Hippocampal formation (tissue), 2 donors: ENCODE data around the gene DLGAP4.

Experiments
- DNase-seq, 2 donors: peaks; one replicate each; lab custom pipeline; 2025; lab: John Stamatoyannopoulos, UW

The DLGAP4 gene

GRCh38 chr20:36384022-36384619 is 78.0 kb downstream of the DLGAP4 start:
- no peak for DNase-seq

GRCh38 chr20:36385503-36385902 is 79.4 kb downstream of the DLGAP4 start:
- DNase-seq = no peak

- no peak for DNase-seq
These were observed 80.1 kb downstream of the DLGAP4 start for GRCh38 chr20:36386236-36386635.

- DNase-seq = no peak
These were observed 84.1 kb downstream of the DLGAP4 start for GRCh38 chr20:36390269-36390668.

DNA sequence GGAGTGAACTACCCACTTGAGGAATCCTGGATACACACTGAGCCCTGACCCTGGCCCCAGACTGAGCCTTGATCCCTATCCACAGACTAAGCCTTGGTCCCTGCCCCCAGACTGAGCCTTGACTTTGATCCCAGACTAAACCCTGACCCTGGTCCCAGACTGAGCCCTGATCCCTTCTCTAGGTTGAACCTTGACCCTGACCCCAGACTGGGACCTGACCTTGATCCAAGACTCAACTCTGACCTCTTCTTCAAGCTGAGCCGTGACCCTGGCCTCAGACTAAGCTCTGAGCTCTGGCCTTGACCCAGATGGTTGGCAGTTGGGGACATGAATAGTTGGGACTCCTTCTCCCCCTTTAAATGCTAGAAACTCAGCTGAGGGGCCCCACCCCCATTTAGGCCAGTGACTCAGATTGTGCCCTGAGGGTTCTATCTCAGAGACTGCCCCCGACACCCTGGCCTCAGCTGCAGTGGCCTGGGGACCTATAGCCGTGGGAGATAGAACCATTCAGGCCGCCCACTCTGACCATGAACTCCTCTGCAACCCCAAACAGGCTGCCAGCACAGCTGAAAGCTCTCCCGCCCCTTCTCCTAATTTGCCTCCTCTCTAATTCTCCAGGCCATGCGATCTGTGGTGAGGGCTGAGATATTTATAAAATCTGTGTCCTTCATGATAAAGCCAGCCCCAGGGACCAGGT is 84.7 kb downstream of the DLGAP4 start:
- DNase-seq = no peak

DNA sequence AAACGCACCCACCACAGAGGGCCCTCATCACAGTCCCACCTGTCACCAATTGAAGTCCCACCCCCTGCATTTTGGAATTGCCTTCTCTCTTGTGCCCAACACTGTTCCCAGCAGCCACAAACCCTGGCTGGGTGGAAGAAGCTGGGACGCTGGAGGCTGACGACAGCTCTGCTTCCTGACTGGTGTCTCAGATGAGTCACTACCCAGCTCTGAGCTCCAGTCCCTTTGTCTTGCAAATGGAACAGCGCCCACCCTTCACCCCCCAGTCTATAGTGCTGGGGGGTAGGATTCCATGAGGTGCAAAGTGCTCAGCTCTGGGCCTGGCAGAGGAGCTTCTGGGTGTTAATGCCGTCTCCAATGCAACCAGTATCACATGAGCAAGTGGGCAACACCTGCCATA is 85.3 kb downstream of the DLGAP4 start:
- DNase-seq = no peak

- no peak for DNase-seq
These were observed 85.8 kb downstream of the DLGAP4 start for GRCh38 chr20:36391955-36392354.

DNA sequence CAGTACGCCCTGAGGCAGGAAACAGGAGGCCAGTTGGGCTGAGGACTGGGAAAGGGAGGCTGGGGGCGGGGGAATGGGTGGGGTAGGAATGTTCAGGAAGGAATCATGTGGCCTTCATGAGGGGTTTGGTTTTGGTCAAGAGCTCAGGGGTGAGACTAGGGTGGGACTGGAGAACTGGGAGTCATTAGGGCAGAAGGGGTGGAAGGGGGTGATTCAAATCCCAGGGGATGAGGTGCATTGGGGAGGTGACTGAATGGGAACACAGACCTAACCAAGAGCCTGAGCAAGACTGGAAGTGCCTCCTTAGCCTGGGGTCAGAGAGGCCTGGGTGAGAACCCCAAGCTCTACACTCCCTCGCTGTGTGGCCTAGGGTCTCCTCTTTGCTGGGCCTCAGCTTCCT is 86.8 kb downstream of the DLGAP4 start:
- DNase-seq = no peak

- DNase-seq = no peak
These were observed 88.3 kb downstream of the DLGAP4 start for GRCh38 chr20:36394340-36394965.

GRCh38 chr20:36396340-36396739 is 90.2 kb downstream of the DLGAP4 start:
- no peak for DNase-seq

DNA sequence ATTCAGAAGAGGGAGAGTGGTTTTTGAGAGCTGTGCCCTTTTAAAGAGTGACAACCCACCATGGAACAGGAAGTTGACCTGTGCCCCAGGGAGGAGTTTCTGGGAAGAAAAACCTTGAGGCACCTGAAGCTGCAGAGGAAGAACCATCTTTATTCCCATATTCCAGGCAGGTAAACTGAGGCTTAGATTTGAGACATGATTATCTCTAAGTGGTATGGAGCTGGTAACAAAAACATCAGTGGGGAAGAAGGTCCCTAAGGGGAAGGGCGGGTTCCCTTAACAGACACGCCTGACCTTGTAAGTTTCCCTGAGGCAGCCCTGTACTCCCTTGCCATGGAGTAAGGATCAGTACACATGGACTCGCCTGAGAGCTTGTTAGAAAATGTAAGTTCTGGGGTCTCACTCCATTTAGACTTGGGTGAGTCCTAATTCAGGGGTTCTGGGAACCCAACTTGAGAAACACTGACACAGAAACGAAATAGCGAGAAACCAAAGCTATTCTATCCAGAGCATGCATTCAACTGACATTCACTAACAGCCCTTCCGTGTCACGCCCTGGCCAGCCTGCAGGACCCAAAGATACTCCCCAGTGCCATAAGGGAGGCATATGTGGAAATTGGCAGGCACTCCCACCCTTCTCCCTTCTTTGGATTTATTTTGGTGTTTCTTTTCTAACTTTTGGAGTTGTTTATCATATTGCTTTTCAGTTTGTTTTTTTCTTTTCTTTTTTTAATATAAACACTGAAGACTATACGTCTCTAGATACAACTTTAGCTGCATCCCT is 90.9 kb downstream of the DLGAP4 start:
- no peak for DNase-seq

DNA sequence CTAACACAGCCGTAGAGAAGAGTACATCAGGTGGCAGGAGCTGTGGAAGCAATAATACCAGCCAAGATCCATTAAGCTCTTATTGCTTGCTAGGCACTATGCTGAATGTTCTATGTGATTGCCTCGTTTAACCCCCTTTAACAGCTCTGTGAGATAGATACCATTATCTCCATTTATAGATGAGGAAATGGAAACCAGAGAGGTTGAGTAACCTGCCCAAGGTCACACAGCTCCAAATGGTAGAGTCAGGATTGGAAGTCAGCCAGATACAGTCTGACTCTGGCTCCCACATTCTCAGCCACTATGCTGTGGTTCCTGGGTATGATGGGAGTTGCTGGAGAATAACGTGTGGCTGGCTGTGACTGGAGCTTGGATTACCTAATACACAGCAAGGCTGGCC is 92.4 kb downstream of the DLGAP4 start:
- no peak for DNase-seq

DNA sequence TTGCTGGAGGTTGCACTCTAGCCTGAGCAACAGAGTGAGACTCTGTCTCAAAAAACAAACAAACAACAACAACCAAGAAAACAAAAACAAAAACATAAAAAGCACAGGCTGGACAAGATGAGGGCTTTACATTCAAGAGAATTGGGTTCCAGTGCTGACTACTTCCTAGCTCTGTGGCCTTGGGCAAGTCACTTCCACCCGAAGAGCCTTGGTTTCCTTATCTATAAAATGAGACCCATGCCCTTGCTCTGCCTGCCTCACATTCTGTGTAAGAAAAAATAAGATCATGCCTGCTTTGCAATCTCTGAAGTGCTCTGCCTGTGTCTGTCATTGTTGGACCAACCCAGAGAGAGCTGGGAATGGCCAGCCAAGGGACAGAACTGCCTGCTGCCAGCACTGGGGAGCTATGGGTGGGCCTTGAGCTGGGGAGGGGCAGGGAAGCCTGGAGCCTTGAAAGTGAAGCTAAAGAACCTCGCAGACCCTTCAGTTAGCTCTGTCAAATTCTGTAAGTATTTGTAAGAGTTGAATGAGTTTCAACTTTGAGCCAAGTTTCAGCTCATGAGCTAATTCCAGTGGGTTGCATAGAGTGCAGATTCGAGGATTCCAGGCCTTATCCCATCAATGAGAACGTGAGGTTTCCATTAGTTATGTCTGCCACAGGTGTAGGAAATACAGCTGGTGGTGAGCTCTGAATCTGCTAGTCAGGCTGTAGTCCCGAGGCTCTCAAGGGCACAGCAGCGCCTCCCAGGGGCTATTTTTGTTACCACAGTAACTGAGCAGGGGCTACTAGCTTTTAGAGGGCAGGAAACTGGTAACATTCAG is 93.2 kb downstream of the DLGAP4 start:
- DNase-seq = no peak

DNA sequence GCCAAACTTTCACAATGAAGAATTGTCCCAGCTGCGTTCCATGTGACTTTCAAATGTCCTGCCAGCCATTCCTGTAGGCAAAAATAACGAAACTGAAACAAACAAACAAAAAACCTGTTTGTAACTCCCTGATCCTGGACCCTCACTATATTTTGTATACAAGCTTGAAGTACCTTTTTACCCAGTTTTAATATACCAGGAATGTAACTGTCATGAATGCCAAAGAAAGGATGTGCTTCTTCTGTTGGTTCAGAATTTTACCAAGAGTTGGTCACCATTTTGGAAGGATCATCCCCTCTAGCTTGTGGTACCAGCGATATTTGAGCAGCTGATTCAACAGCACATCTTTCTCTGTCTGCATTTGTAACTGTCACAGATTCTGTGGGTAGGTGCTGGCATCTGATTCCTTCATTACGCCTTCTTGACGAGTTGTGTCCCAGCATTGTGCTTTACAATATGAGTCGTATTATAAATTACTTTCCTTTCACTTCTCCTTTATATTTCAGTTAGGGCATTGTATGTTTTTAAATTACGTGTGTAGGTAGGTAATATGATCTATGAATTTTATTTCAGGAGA is 93.9 kb downstream of the DLGAP4 start:
- DNase-seq = no peak

DNA sequence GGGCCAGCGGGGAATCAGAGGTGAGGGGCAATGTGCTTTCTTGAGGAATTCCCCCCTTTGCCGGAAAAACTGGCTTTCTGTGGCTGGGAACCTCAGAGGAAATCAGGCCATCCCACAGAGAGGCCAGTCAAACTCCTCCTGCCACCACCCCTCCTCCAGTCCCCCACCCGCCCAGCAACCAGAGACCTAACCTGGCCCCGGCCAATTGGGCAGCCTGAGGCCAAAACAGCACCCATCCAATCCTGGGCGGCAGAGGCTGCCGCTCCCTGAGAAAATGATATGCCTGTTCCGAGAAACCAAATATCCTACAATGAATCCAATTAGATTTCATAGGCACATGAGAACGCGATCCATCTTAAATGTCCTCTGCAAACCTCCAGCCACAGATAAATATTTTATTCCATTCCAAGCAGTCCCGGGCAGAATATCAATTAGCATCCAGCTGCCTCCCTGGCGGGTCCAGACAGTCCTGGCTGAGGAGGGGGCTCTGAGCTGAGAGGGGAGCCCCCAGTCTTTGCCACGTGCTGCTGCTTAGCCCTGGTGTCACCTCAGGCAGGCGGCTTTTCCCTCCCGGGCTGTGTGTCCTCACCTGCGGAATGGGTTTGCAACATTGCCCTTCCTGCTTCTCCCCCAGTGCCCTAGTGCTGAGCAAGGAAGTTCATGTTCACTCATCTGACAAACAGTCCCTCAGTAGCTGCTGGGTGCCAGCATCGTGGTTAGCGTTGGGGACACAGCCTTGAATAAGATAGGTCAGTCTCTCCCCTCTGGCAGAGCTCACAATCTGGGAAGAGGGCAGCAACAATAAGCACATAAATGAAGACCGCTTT is 95.0 kb downstream of the DLGAP4 start:
- DNase-seq = no peak

- no peak for DNase-seq
These were observed 96.6 kb downstream of the DLGAP4 start for GRCh38 chr20:36402708-36403107.

- DNase-seq = no peak
These were observed 98.4 kb downstream of the DLGAP4 start for GRCh38 chr20:36404435-36404978.

DNA sequence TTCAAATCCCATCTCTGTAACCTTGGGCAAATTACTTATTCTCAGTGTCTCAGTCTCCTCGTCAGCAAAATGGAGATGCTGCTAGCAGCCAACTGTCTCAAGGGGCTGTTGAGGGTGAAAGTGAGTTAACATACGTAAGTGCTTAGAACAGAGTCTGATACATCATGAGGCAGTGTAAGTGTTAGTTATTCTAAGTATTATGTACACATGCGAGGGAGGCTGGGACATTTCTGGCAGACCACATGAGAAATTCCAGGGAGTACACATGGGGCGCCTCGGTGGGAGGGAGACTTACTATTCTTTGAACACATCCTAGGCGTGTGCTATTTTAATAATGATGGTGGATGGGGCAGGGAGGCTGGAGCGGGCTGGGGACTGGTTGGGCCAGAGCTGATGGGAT is 99.1 kb downstream of the DLGAP4 start:
- no peak for DNase-seq

DNA sequence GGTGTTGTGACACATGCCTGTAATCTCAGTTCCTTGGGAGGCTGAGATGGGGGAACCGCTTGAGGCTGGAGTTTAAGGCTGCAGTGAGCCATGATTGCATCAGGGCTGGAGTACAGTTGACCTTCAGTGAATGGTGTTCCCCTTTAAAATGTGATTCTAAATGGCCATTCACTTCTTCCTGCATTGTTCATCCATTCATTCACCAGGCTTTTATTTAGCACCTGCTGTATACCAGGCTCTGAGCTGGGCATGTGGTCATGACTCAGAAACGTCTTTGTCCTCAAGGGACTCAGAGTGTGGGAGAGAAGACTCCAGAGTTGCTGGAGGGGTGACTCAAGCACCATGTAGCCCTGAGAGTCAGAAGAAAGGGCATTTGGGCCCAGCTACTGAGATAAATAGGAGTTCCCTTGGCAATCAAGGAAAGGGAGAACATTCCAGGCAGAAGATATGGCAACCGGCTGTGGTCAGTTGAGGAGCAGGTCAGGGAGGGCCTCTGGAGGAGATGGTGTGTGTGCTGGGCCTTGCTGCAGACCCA is 101.1 kb downstream of the DLGAP4 start:
- DNase-seq = no peak

- DNase-seq = no peak
These were observed 102.1 kb downstream of the DLGAP4 start for GRCh38 chr20:36408219-36408618.
